Mucosa of rectum (tissue), 2 donors: ENCODE results near the gene MRPS23.

ENCODE experiments used
- H3K27ac ChIP-seq, 2 donors: one replicate each; pipeline ENCODE4 v1.7.0; 2013; ENCODE audit warnings: inconsistent platforms in 2 of 2, low read depth in 2 of 2, low read length in 2 of 2
- H3K27me3 ChIP-seq, 2 donors: one replicate each; pipeline ENCODE4 v1.7.0; 2013; ENCODE audit warnings: low read length in 2 of 2; ENCODE audit not compliant: control insufficient read depth in 2 of 2, insufficient read depth in 2 of 2
- H3K36me3 ChIP-seq, 2 donors: one replicate each; pipeline ENCODE4 v1.7.0; 2013; ENCODE audit warnings: low read length in 2 of 2; ENCODE audit not compliant: control insufficient read depth in 2 of 2, insufficient read depth in 2 of 2
- H3K4me1 ChIP-seq, 2 donors: one replicate each; pipeline ENCODE4 v1.7.0; 2013; ENCODE audit warnings: low read length in 2 of 2, mild to moderate bottlenecking in 1 of 2; ENCODE audit not compliant: control insufficient read depth in 2 of 2, insufficient read depth in 2 of 2
- H3K4me3 ChIP-seq, 2 donors: one replicate each; pipeline ENCODE4 v1.7.0; 2013; ENCODE audit warnings: low read length in 2 of 2
- H3K9ac ChIP-seq, 2 donors: one replicate each; pipeline ENCODE4 v1.7.0; 2013; ENCODE audit warnings: low read length in 2 of 2, low read depth in 1 of 2, mild to moderate bottlenecking in 1 of 2
- H3K9me3 ChIP-seq, 2 donors: one replicate each; pipeline ENCODE4 v1.7.0; 2013; ENCODE audit warnings: low read length in 2 of 2; ENCODE audit not compliant: control insufficient read depth in 2 of 2
- donor health status: healthy.
- donor health status: Normal muscosa, but diverticular disease.

The MRPS23 gene

GRCh38 chr17:57872536-57872935 is 22.7 kb upstream of the MRPS23 start:
- H3K27me3 ChIP-seq: no peaks in the 10 kb centered on the region
- no peak overlapping the region for H3K9ac ChIP-seq
- H3K27ac ChIP-seq: no peak overlapping the region
- no peaks in the 10 kb centered on the region for H3K9me3 ChIP-seq
- H3K36me3 ChIP-seq: peaks cover 6 to 14% of the 10 kb centered on the region in 2 donors
- no peak overlapping the region for H3K4me3 ChIP-seq
- peaks cover 20 to 36% of the 10 kb centered on the region in 2 donors for H3K4me1 ChIP-seq

GRCh38 chr17:57871863-57872262 is 22.0 kb upstream of the MRPS23 start:
- Histone ChIP-seq H3K27me3 (no peaks in the 10 kb centered on the region), H3K4me3 (no peak overlapping the region), H3K9me3 (no peaks in the 10 kb centered on the region), H3K4me1 (peaks cover 20 to 37% of the 10 kb centered on the region in 2 donors), H3K27ac (no peak overlapping the region), H3K9ac (no peak overlapping the region), H3K36me3 (peaks cover 6 to 14% of the 10 kb centered on the region in 2 donors)

DNA sequence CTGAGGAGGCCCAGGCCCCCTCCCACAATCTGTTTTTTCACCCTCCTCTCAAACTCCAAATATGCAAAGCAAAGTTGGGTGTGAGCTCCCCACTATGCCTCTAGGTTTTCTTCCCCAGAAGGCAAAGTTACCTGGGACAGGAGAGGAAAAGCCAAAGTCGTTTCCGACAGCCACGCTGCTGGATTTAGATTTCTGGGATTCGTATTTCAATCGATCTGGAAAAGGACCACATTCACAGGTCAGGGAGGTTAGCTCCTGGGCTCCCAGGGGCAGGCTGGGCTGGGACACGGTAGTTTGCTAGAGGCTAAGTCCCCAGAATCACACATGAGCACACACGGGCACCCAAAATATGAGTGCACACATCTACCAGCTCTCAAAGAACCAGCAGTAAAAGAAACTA is 21.3 kb upstream of the MRPS23 start:
- peaks cover 20 to 37% of the 10 kb centered on the region in 2 donors for H3K4me1 ChIP-seq
- H3K27ac ChIP-seq: no peak overlapping the region
- H3K27me3 ChIP-seq: no peaks in the 10 kb centered on the region
- H3K36me3 ChIP-seq: peaks cover 6 to 14% of the 10 kb centered on the region in 2 donors
- no peak overlapping the region for H3K4me3 ChIP-seq
- no peak overlapping the region for H3K9ac ChIP-seq
- H3K9me3 ChIP-seq: no peaks in the 10 kb centered on the region

DNA sequence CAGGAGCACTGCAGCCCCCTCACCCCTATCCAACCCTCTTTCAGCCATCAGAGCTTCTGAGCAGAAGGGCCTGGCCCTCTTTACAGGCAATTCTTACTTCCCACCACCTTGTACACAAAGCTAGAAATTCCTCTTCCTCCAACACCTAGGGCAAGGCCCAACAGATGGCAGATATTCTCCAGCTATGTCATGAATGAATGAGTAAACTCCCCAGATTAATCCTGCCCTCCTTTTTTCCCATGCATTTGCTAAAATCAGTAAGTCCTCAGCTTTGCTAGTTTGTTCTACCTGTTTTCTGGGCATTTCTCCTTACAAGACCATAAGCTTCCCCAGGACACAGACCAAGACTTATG is 20.4 kb upstream of the MRPS23 start:
- Histone ChIP-seq H3K9ac (no peak overlapping the region), H3K4me1 (peaks cover 20 to 36% of the 10 kb centered on the region in 2 donors), H3K27ac (no peak overlapping the region), H3K36me3 (peaks cover 6 to 14% of the 10 kb centered on the region in 2 donors), H3K27me3 (no peaks in the 10 kb centered on the region), H3K9me3 (no peaks in the 10 kb centered on the region), H3K4me3 (no peak overlapping the region)

- Histone ChIP-seq H3K4me1 (peaks cover 14 to 32% of the 10 kb centered on the region in 2 donors), H3K27ac (no peak overlapping the region), H3K36me3 (peaks cover 6 to 14% of the 10 kb centered on the region in 2 donors), H3K4me3 (no peak overlapping the region), H3K27me3 (no peaks in the 10 kb centered on the region), H3K9ac (no peak overlapping the region), H3K9me3 (no peaks in the 10 kb centered on the region)
Measured at GRCh38 chr17:57869617-57870282, 19.9 kb upstream of the MRPS23 start.

DNA sequence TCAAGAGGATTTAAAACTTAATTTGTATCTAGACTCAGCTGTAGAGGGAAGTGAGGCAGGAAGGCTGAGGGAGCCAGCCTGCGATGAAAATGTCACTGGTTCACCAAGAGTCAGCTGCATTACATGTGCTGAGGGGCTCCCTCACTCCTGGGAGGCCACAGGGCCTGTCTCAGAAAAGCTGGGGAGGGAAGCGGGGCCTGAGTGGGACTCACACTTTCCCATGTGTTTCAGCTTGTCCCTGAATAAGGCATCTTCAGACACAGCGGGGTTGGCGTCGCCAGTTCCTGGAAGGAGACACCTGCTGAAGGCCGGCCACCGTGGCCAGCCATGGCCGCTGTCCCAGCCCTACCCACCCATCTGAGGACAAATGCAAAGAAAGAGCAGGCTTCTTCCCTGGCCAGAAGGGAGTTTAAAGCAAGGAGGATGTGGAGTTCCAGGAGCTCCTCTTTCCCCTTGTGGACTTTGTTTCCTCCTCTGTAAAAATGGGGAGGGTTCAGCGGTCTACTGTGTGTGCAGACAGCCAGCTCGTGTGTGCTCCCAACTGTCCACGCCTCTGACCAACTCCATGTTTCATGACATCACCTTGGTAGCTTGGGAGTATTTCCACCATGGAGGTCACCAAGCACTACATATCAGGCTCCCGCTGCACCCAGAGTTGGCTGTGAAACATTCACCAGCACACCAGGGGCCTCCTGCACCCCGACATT is 19.2 kb upstream of the MRPS23 start:
- Histone ChIP-seq H3K27me3 (no peaks in the 10 kb centered on the region), H3K4me1 (peaks cover 10 to 29% of the 10 kb centered on the region in 2 donors), H3K27ac (peak overlapping the region; percentile 35 to 70), H3K9me3 (no peaks in the 10 kb centered on the region), H3K36me3 (peaks cover 6 to 14% of the 10 kb centered on the region in 2 donors), H3K9ac (no peak overlapping the region), H3K4me3 (no peak overlapping the region)

DNA sequence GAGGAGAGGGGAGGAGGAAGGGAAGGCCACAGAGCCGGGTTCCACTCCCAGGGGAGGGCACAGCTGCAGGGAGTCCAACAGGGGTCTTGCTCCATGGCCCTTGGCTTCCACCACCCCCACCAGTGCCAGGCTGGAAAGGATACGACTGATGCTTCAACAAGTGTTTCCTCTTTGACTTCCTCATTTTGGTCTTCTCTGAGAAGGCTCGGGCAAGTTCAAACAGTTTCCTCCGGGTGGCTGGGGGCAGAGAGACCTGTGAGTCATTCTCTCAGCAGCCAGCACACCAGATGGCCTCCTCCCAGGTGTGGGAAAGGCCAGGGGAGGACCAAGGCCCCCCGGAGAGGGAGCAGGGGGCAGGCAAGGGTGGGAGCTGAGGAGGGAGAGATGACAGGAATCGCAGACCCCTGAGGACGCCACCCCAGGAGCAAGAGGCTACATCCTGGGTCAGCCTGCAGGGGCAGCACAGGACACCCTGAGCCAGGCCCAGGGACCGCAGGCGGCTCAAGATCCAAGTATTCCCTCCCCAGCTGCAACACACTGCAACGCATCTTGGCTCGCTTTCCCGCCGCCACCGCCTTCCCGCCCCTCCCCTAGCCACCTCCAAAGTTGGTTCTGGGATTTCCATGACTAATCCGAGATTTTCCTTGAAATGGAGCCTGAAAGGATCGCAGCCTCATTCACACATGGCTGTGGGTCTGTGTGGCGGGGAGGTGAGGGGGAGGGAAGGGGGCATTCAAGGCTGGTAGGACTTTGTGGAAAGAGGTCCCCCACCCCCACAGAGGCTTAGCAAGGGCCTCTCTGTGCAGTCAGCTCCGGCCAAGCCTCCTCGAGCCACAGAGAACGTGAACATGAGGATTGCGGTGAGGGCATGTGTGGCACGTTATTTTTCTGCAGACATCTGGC is 18.4 kb upstream of the MRPS23 start:
- Histone ChIP-seq H3K4me1 (peaks cover 9 to 27% of the 10 kb centered on the region in 2 donors), H3K36me3 (peaks cover 6 to 14% of the 10 kb centered on the region in 2 donors), H3K27ac (peak overlapping the region; percentile 35 to 70), H3K9me3 (no peaks in the 10 kb centered on the region), H3K27me3 (no peaks in the 10 kb centered on the region), H3K4me3 (no peak overlapping the region), H3K9ac (no peak overlapping the region)

GRCh38 chr17:57867126-57867525 is 17.3 kb upstream of the MRPS23 start:
- Histone ChIP-seq H3K36me3 (peaks cover 3 to 12% of the 10 kb centered on the region in 2 donors), H3K4me3 (no peak overlapping the region), H3K27ac (peak overlapping the region in 1 of 2 donors; percentile 70), H3K9ac (no peak overlapping the region), H3K9me3 (no peaks in the 10 kb centered on the region), H3K27me3 (no peaks in the 10 kb centered on the region), H3K4me1 (peaks cover 12 to 24% of the 10 kb centered on the region in 2 donors)

- H3K9ac ChIP-seq: no peak overlapping the region
- H3K4me3 ChIP-seq: no peak overlapping the region
- no peak overlapping the region for H3K27ac ChIP-seq
- H3K36me3 ChIP-seq: peaks cover 3 to 11% of the 10 kb centered on the region in 2 donors
- no peaks in the 10 kb centered on the region for H3K9me3 ChIP-seq
- peaks cover 16 to 27% of the 10 kb centered on the region in 2 donors for H3K4me1 ChIP-seq
- H3K27me3 ChIP-seq: no peaks in the 10 kb centered on the region
Measured at GRCh38 chr17:57866723-57867122, 16.9 kb upstream of the MRPS23 start.

GRCh38 chr17:57866319-57866718 is 16.5 kb upstream of the MRPS23 start:
- no peak overlapping the region for H3K4me3 ChIP-seq
- no peaks in the 10 kb centered on the region for H3K9me3 ChIP-seq
- peaks cover 19 to 29% of the 10 kb centered on the region in 2 donors for H3K4me1 ChIP-seq
- peaks cover 3 to 9% of the 10 kb centered on the region in 2 donors for H3K36me3 ChIP-seq
- no peak overlapping the region for H3K27ac ChIP-seq
- H3K27me3 ChIP-seq: no peaks in the 10 kb centered on the region
- no peak overlapping the region for H3K9ac ChIP-seq
